Fibroblast of mammary gland (primary cell): ENCODE measurements around the gene TTLL3.
"Not testable (repeated sequence)": the region's sequence is repeated elsewhere in the genome, so short reads cannot be mapped to it uniquely, and the experiment has no call there.

ENCODE experiments used
- DNase-seq: peaks from one replicate; pipeline ENCODE4 v3.0.0-alpha.2; 2010; ENCODE audit warnings: low read depth
- H3K4me3 ChIP-seq: 2 replicates; pipeline ENCODE4 v1.5.1; 2011; ENCODE audit warnings: low read depth, mild to moderate bottlenecking, low read length, moderate library complexity; ENCODE audit not compliant: control insufficient read depth
- TF ChIP-seq, protein P1 (sequence below): conservative IDR thresholded peaks from 2 replicates; pipeline ENCODE4 v1.5.1; 2011; ENCODE audit warnings: low read depth, low read length, inconsistent platforms; ENCODE audit not compliant: control insufficient read depth, insufficient read depth

TTLL3 gene

GRCh38 chr3:9846231-9846630 lies 36.2 kb downstream of the TTLL3 start:
- TF ChIP-seq, protein P1, sequence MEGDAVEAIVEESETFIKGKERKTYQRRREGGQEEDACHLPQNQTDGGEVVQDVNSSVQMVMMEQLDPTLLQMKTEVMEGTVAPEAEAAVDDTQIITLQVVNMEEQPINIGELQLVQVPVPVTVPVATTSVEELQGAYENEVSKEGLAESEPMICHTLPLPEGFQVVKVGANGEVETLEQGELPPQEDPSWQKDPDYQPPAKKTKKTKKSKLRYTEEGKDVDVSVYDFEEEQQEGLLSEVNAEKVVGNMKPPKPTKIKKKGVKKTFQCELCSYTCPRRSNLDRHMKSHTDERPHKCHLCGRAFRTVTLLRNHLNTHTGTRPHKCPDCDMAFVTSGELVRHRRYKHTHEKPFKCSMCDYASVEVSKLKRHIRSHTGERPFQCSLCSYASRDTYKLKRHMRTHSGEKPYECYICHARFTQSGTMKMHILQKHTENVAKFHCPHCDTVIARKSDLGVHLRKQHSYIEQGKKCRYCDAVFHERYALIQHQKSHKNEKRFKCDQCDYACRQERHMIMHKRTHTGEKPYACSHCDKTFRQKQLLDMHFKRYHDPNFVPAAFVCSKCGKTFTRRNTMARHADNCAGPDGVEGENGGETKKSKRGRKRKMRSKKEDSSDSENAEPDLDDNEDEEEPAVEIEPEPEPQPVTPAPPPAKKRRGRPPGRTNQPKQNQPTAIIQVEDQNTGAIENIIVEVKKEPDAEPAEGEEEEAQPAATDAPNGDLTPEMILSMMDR: no peak
- H3K4me3 ChIP-seq: no peak overlapping the region
- no peak for DNase-seq

GRCh38 chr3:9846931-9847488 lies 36.9 kb downstream of the TTLL3 start:
- DNase-seq: no peak
- TF ChIP-seq, protein P1: no peak
- no peak overlapping the region for H3K4me3 ChIP-seq

GRCh38 chr3:9847870-9848269 lies 37.8 kb downstream of the TTLL3 start:
- not testable (repeated sequence) for H3K4me3 ChIP-seq, DNase-seq

DNA sequence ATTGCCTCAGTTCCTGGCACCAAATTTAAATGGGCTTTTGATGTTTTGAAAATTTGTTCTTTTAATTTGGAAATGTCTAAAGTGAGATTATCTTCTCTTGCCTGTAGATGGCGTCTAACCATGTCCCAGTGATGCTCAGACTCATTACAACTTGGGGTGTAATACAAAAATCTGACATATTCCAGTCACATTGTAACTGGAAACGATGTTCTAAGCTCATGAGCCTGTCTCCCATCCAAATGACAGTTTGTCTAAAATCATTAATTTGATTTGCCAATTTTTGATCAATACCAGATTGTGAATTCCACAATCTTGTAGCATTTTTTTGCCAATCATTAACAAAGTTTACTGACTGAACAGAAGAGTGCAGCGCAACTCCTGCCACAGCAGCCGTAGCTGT lies 38.8 kb downstream of the TTLL3 start:
- TF ChIP-seq, protein P1: peak; percentile 57
- DNase-seq: peak; percentile 63
- not testable (repeated sequence) for H3K4me3 ChIP-seq

GRCh38 chr3:9851383-9851782 lies 41.3 kb downstream of the TTLL3 start:
- not testable (repeated sequence) for DNase-seq, H3K4me3 ChIP-seq

DNA sequence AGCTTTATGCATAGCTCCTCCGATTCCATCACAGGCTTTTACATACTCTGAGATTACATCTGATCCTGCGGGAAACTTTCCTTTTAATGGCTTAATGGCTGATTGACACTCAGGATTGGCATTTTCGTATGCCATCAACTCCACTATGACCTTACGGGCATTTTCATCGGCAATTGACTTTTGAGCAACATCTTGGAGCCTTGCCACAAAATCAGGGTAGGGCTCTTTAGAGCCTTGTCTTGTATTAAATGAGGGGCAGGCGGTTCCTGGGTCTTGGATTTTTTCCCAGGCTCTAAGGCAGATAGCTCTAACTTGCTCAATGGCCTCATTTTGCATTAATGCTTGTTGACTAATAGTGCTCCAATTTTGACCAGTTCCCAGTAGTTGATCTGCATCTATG lies 41.9 kb downstream of the TTLL3 start:
- DNase-seq, H3K4me3 ChIP-seq: not testable (repeated sequence)

GRCh38 chr3:9852528-9852927 lies 42.5 kb downstream of the TTLL3 start:
- H3K4me3 ChIP-seq: no peak overlapping the region
- no peak for DNase-seq
- TF ChIP-seq, protein P1: peak; percentile 1

DNA sequence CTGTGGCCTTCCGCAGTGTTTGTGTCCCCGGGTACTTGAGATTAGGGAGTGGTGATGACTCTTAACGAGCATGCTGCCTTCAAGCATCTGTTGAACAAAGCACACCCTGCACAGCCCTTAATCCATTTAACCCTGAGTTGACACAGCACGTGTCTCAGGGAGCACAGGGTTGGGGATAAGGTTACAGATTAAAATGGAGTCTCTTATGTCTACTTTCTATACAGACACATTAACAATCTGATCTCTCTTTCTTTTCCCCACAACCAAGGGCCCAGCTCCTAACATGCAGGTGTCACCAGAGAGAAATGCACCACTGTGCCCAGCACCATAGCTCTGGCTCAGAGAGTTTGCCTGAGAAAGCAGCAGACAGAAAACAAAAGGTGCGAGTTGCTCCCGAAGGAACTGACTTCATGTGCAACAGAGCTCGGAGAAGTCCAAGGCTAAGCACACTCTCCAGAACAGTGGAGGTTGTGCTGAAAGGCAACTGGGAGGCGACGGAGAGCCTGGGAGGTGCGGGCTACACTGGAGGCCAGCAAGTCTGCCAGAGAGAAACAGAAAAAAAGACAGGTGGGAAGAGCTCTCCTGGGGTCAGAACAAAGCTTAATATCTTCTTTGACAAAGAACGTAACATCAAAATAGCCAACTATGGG lies 44.4 kb downstream of the TTLL3 start:
- DNase-seq, H3K4me3 ChIP-seq: not testable (repeated sequence)

GRCh38 chr3:9855594-9855993 lies 45.5 kb downstream of the TTLL3 start:
- no peak overlapping the region for H3K4me3 ChIP-seq

More at GRCh38 chr3:9855594-9855993, 45.5 kb downstream of the TTLL3 start:
- TF ChIP-seq, protein P1: no peak
- DNase-seq: no peak
